ENCODE results near the gene ZSCAN10.
A peak's percentile ranks its signal among the peaks of the same experiment; 100 is the strongest.

The ZSCAN10 gene

GRCh38 chr16:3101841-3102470, 2.9 kb upstream of the ZSCAN10 start:
- peak; percentile 76 for DNase-seq

- DNase-seq: no peak
Observed at GRCh38 chr16:3101018-3101840, 2.1 kb upstream of the ZSCAN10 start.

DNA sequence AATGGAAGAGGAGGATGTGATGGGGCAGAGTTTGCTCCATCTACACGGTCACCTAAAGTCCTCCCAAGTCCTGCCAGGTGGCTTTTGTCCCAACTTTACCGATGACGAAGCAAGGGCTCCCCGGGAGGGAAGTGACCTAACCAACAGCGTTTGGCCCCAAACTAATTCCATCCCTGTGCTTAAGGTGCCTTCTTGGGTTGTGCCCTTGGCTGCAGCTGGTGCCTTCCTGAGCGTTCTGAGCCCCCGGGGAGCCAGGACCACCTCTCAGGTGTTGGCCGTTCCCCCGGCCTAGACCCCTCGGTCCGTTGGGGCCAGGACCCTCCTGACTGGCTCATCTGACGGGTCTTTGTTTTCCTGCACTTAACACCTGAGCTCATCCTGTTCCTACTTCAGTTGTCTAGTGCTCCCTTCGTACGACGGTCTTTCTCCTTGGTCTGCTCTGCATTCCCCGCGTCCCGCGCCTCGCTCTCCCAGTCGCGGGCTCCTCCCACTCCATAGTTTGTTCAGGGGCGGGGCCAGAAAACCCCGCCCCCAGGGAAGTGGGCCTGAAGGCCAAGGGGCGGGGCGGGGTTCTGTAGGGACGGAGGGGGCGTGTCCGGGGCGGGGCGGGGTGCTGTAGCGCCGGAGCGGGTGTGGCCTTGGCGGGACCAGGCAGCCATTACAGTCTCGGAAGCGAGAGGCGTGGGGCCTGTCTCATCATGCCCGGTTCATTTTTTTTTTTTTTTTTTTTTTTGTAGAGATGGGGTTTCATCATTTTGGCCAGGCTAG, 822 bp upstream of the ZSCAN10 start:
- DNase-seq: peak; percentile 98

- no peak for DNase-seq
Observed at GRCh38 chr16:3099395-3099731, 269 bp upstream of the ZSCAN10 start.

GRCh38 chr16:3097266-3097665, 1.8 kb downstream of the ZSCAN10 start:
- no peak for DNase-seq

GRCh38 chr16:3096362-3096761, 2.7 kb downstream of the ZSCAN10 start:
- no peak for DNase-seq

DNA sequence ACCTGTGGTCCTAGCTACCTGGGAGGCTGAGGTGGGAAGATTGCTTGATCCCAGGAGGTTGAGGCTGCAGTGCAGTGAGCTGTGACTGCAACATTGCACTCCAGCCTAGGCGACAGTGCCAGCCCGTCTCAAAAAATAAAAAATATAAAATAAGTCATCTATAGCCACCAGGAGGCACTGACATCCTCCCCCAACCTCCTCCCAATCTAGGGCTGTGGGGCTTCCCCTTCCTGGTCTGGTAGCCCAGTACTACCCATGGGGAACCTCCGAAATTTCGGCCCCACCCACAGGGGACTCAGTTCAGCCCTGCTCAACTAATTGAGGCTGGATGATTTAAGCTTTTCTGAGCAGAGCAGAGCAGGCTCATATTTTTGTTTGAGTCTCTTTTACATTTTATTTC, 3.2 kb downstream of the ZSCAN10 start:
- no peak for DNase-seq

DNA sequence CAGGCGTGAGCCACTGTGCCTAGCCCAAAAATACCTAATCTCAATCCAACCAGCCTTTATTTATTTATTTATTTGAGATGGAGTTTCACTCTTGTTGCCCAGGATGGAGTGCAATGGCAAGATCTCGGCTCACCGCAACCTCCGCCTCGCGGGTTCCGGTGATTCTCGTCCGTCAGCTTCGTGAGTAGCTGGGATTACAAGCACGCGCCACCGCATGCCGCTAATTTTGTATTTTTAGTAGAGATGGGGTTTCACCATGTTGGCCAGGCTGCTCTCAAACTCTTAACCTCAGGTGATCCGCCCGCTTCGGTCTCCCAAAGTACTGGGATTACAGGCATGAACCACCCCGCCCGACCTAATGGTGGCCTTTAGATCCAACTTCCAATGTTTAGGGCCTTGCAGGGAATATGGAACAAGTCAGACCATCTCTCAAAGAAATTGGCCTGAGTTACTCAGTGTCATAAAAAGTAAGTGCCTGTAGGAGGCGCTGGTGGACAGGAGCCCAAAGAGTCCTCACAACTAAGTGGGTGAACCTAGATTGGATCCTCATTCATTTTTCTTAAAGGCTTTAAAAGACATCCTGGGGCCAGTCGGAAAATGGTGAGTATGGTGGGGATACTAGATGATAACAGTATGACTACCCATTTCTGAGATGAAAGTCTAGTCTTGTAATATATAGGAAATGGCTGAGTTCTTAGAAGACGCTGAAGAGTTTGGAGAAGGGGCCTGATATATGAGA, 4.6 kb downstream of the ZSCAN10 start:
- no peak for DNase-seq

DNA sequence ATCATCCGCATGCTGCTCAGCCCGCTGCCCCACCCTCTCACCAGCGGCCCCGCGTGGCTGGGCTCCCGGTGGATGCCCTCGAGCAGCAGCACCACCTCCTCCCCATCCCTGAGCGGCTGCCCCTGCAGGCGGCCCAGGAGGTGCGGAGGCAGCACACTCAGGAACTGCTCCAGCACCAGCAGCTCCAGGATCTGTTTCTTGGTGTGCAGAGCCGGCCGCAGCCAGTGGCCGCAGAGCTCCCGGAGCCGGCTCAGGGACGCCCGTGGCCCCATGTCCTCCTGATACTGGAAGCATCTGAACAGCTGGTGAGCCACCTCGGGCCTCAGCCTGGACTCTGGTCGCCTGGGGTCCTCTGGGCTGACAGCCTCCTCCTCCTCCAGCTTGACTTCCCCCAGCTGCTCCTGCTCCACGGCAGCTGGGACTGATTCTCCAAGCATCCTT, 6.6 kb downstream of the ZSCAN10 start:
- DNase-seq: no peak

- no peak for DNase-seq
Observed at GRCh38 chr16:3091551-3091950, 7.5 kb downstream of the ZSCAN10 start.

DNA sequence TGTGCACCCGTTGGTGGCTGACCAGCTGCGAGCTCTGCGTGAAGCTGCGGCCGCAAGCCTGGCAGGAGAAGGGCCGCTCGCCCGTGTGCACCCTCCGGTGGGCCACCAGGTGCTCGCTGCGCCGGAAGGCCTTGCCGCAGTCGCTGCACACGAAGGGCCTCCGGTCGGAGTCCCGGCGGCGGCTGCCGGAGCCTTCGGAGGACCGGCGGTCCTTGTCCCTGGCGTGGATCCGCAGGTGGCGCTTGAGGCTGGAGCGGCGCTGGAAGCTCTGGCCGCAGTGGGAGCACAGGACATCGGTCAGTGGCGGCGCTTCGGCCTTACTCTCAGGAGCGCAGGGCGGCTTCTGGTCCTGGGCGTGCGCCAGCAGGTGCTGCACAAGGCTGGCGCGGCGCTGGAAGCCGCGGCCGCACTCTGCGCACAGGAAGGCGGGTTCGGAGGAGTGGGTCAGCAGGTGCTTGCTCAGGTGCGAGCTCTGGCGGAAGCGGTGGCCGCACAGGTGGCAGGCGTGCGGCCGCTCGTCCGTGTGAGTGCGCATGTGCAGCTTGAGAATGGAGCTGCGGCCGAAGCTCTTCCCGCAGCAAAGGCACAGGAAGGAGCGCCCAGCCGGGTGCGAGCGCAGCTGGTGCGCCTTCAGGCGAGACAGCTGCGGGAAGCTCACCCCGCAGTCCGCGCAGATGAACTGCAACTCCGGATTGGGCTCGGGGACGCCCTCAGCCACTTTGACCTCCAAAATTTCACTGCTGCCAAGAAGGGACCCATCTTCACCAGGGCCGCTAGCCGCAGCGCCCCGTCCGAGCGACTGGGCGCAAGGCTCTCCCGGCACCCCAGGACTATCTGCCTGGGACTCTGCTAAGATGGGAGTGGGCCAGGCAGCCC, 9.1 kb downstream of the ZSCAN10 start:
- DNase-seq: no peak

DNA sequence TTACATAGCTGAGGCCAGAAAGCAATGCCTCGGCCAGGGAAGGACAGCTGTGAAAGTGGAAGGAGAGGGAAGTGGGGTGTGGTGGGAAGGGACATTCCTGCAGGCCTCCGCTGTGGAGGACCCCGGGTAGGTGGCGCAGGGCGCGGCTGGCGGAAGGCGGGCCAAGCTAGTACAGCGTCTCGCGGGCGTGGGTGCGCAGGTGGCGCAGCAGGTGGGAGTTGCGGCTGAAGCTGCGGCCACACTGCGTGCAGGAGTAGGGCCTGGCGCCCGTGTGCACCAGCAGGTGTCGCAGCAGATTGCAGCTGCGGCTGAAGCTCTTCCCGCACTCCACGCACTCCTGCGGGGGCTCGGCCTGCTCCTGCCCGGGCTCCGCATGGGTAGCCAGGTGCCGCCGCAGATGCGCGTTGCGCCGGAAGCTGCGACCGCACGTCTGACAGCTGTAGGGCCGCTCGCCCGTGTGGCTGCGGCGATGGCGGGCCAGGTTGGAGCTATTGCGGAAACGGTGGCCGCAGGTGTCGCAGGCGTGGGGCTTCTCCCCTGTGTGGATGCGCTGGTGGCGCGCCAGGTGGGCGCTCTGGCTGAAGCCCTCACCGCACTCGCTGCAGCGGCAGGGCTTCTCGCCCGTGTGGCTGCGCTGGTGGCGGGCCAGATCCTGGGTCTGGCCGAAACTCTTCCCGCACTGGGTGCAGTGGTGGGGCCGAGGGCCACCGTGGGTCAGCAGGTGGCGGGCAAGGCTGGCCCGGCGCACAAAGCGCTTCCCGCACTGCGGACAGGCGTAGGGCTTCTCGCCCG, 10.0 kb downstream of the ZSCAN10 start:
- DNase-seq: no peak

GRCh38 chr16:3088450-3088849, 10.6 kb downstream of the ZSCAN10 start:
- DNase-seq: no peak

DNA sequence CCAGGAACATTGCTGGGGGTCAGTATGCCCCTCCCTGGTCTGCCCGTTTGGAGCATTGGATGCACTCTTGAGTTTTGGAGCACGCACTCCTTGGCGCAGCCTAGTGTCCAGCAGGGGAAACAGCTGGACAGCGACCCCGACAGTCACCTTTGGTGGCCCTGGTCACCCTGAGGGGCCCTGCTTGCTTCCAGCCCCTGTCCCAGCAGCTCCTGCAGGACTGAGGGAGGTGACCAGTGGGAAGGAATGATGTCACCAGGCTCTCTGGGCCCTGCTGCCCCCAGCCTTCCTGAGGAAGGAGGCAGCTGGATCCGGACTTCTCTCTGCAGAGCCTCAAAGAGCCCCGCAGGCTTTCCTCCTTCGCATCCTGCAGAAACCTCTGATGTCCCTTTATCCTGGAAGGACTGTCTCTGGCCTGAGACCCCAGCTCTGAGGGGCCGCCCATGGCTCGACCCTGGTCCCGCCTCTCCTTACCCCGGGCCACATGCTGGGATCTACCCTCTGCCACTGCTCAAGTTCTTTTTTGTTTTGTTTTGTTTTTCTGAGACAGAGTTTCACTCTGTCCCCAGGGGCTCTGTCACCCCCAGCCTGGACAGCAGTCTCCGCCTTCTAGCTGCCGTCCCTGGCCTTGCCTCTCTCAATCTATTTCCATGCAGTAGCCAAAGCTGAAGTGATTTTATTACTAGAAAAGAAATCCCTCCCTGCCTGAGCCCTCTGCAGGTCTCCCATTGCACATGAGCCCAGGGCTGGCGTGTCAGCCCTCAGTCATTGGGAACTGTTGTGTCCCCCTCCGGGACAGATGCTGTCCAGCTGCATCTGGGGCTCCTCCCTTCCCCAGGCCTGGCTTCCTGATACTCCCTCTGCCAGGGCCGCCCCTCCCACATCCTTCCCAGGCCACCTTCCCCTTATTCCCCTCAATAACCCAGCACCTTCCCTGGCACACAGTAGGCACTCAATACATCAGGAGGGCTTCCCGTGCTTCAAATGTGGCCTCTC, 11.6 kb downstream of the ZSCAN10 start:
- DNase-seq: peak; percentile 73

- DNase-seq: no peak
Observed at GRCh38 chr16:3086596-3087242, 12.4 kb downstream of the ZSCAN10 start.

DNA sequence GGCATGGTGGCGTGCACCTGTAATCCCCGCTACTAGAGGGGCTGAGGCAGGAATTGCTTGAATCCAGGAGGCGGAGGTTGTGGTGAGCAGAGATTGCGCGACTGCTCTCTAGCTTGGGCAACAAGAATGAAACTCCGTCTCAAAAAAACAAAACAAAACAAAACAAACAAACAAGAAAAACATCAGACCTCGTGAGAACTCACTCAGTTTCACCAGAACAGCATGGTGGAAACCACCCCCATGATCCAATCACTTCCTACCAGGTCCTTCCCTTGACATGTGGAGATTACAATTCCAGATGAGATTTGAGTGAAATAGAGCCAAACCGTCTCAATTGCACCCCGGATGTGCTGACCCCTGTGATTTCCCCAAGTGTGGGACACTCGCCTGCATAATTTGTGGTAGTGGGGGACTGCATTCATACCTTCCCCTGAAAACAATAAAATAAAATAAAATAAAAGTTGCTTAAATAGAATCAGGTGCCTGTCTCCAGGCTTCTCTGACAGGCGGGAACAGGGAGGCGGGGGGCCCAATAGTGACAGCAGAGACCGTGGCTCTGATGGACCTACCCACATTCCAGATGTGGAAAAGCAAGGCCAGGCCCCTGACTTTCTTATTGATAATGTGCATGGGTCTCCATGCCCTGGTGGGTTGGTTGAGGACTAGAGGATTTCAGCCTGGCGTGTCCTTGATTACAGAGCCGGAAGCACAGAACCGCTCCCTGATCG, 13.1 kb downstream of the ZSCAN10 start:
- no peak for DNase-seq

- DNase-seq: no peak
Observed at GRCh38 chr16:3084969-3085670, 14.0 kb downstream of the ZSCAN10 start.

- no peak for DNase-seq
Observed at GRCh38 chr16:3084491-3084890, 14.6 kb downstream of the ZSCAN10 start.

All from islet precursor cell (in vitro differentiated cells).